Cardiac fibroblast (primary cell): ENCODE data around the gene TADA2A.

Experiments
- DNase-seq, 2 donors: peaks; one replicate each; pipeline versions ENCODE4 v3.0.0 to v3.0.0-alpha.2; 2010; ENCODE audit warnings: low read depth in 2 of 2
- H3K4me3 ChIP-seq, 2 donors: replicated peaks in 1 of 2; 1 replicate in 1 of 2; 2 replicates in 1 of 2; pipeline ENCODE4 v1.5.1; 2011; ENCODE audit warnings: low read depth in 2 of 2, low read length in 2 of 2, mild to moderate bottlenecking in 2 of 2, moderate library complexity in 1 of 2
- TF ChIP-seq, protein P1 (sequence below): IDR thresholded peaks from one replicate; pipeline ENCODE4 v1.5.1; 2011; ENCODE audit warnings: low read depth, mild to moderate bottlenecking, low read length, inconsistent platforms

Gene TADA2A

DNA sequence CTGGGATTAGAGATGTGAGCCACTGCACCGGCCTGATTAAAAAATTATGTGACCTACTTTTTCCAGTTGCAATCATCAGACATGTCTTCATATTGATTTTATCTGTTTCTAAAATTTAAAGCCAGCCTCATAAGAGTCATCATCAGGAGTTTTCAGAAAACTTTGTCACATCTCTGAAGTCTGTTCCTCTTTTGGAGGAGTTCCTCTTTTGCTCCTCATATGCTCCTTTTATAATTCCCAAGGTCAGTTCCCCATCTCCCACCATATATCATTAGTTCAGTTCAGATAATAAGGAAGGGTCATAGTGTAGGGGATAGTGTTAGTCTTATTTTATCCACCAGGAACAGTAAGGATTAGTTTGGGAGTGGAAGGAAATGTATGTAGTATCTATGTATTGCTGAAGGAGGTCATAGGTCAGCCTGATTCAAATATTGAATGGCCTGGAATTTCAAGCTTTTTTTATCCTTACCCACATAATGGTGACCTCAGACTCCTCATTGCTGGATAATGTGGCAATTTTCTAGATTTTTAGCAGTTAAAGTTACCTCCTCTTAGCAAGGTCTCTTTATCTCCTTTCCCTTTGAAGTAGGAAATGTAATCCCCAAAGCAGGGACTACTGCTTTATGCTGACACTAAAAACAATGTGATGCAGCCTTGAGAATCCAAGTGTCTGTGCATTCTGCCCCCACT, 69.2 kb downstream of the TADA2A start:
- H3K4me3 ChIP-seq, result no peak overlapping the region
- TF ChIP-seq, protein P1, sequence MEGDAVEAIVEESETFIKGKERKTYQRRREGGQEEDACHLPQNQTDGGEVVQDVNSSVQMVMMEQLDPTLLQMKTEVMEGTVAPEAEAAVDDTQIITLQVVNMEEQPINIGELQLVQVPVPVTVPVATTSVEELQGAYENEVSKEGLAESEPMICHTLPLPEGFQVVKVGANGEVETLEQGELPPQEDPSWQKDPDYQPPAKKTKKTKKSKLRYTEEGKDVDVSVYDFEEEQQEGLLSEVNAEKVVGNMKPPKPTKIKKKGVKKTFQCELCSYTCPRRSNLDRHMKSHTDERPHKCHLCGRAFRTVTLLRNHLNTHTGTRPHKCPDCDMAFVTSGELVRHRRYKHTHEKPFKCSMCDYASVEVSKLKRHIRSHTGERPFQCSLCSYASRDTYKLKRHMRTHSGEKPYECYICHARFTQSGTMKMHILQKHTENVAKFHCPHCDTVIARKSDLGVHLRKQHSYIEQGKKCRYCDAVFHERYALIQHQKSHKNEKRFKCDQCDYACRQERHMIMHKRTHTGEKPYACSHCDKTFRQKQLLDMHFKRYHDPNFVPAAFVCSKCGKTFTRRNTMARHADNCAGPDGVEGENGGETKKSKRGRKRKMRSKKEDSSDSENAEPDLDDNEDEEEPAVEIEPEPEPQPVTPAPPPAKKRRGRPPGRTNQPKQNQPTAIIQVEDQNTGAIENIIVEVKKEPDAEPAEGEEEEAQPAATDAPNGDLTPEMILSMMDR, result no peak
- peak in 1 of 2 donors; percentile 22 for DNase-seq

DNA sequence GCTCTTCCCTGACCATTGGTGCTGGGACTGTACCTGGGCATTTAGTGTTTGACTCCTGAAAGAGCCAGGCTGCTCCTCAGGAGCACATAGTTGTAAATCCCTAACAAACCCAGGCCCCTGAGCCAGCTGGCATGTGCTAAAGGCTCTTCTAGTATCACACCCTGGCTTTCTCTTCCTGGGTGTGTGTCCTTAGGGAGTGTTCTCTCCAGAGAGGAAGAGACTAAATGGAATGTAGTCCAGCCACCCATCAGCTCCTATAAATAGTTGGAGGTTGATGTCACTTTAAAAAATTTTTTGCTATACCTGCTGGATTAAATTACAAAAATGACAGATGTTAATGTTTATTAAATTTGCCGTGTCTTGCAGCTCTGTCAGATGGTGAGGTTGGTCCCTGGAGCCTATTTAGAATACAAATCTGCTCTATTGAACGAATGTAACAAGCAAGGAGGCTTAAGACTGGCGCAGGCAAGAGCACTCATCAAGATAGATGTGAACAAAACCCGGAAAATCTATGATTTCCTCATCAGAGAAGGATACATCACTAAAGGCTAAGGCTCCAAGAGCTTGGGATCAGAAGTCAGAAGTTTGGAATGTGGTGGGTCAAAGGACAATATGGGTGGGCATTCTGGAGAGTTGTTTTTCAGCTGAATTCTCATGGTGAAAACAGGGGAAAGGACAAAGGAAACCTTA, 69.9 kb downstream of the TADA2A start:
- TF ChIP-seq, protein P1, result no peak
- DNase-seq, result peak; percentile 74 to 87
- H3K4me3 ChIP-seq, result no peak overlapping the region

GRCh38 chr17:37478187-37478586, 71.5 kb downstream of the TADA2A start:
- TF ChIP-seq, protein P1, result no peak
- peak; percentile 79 to 85 for DNase-seq
- no peak overlapping the region for H3K4me3 ChIP-seq

- DNase-seq, result no peak
- no peak overlapping the region for H3K4me3 ChIP-seq
- TF ChIP-seq, protein P1, result no peak
Observed at GRCh38 chr17:37479025-37479424, 72.3 kb downstream of the TADA2A start.

DNA sequence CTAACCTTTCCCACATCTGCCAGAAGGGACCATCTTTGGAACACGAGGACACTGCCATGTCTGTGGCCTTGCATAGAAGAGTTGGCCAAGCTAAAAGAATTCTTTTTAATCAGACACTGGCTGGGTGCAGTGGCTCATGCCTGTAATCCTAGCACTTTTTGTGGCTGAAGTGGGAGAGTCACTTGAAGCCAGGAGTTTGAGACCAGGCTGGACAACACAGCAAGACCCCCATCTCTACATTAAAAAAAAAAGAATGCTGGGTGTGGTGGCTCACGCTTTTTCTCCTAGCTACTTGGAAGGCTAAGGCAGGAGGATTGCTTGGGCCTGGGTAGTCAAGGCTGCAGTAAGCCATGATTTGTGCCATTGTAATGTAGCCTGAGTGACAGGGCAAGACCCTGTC, 73.7 kb downstream of the TADA2A start:
- no peak for DNase-seq
- TF ChIP-seq, protein P1, result no peak
- no peak overlapping the region for H3K4me3 ChIP-seq

GRCh38 chr17:37481001-37481665, 74.4 kb downstream of the TADA2A start:
- TF ChIP-seq, protein P1, result no peak
- no peak for DNase-seq
- no peak overlapping the region for H3K4me3 ChIP-seq
